SK-N-SH treated with all-trans-retinoic acid at 6 μM for 48 hours (cell line): ENCODE data around the gene RO60.

ENCODE experiments used
- ATAC-seq: fragments of 200-7000 bp; cut with Tn5 transposase; 3 replicates; pipeline ENCODE4 v1.9.1; 2020; ENCODE audit warnings: mild to moderate bottlenecking, moderate library complexity
- ARNTL ChIP-seq: fragments of 450-650 bp; formaldehyde crosslinking; IDR thresholded peaks from 2 replicates; pipeline ENCODE4 v1.5.0; 2020; ENCODE audit warnings: low read depth, mild to moderate bottlenecking, moderate library complexity, borderline replicate concordance
- BACH2 ChIP-seq: fragments of 250-450 bp; sonication (Bioruptor Pico); IDR thresholded peaks from 2 replicates; pipeline ENCODE4 v1.9.0; 2021; ENCODE audit warnings: mild to moderate bottlenecking, borderline replicate concordance
- ESRRG ChIP-seq: fragments of 250-450 bp; sonication (Bioruptor Pico); IDR thresholded peaks from 2 replicates; pipeline ENCODE4 v1.6.1; 2021; ENCODE audit warnings: mild to moderate bottlenecking
- GLIS3 ChIP-seq: fragments of 250-450 bp; sonication (Bioruptor Pico); IDR thresholded peaks from 2 replicates; pipeline ENCODE4 v1.5.0; 2020; ENCODE audit warnings: mild to moderate bottlenecking, moderate library complexity
- ISL1 ChIP-seq: fragments of 250-450 bp; sonication (Bioruptor Pico); IDR thresholded peaks from 2 replicates; pipeline ENCODE4 v2.1.2; 2022; ENCODE audit warnings: mild to moderate bottlenecking, moderate library complexity
- OSR1 ChIP-seq: fragments of 250-450 bp; sonication (Bioruptor Pico); IDR thresholded peaks from 2 replicates; pipeline ENCODE4 v1.8.0; 2022; ENCODE audit warnings: moderate library complexity, mild to moderate bottlenecking, inconsistent platforms
- PPARA ChIP-seq: fragments of 250-450 bp; sonication (Bioruptor Pico); IDR thresholded peaks from 2 replicates; pipeline ENCODE4 v1.5.0; 2020; ENCODE audit warnings: mild to moderate bottlenecking, borderline replicate concordance
- SNAI2 ChIP-seq: fragments of 250-450 bp; sonication (Bioruptor Pico); IDR thresholded peaks from 2 replicates; pipeline ENCODE4 v1.5.0; 2020; ENCODE audit warnings: mild to moderate bottlenecking, moderate library complexity
- TCF4 ChIP-seq: fragments of 250-450 bp; sonication (Bioruptor Pico); IDR thresholded peaks from 2 replicates; pipeline ENCODE4 v1.8.0; 2021; ENCODE audit warnings: mild to moderate bottlenecking, moderate library complexity, borderline replicate concordance
- TOX ChIP-seq: fragments of 250-450 bp; sonication (Bioruptor Pico); IDR thresholded peaks from 2 replicates; pipeline ENCODE4 v1.8.0; 2021; ENCODE audit warnings: mild to moderate bottlenecking, moderate library complexity, borderline replicate concordance
- ZC3H10 ChIP-seq: fragments of 250-450 bp; sonication (Bioruptor Pico); IDR thresholded peaks from 2 replicates; pipeline ENCODE4 v1.5.1; 2021; ENCODE audit warnings: mild to moderate bottlenecking, moderate library complexity
- ZFP3 ChIP-seq: fragments of 250-450 bp; sonication (Bioruptor Pico); IDR thresholded peaks from 2 replicates; pipeline ENCODE4 v1.5.0; 2020; ENCODE audit warnings: mild to moderate bottlenecking, moderate library complexity
- ZFP30 ChIP-seq: fragments of 450-650 bp; formaldehyde crosslinking; IDR thresholded peaks from 2 replicates; pipeline ENCODE4 v1.5.0; 2022; ENCODE audit warnings: mild to moderate bottlenecking, moderate library complexity
- ZNF565 ChIP-seq: fragments of 450-650 bp; formaldehyde crosslinking; conservative IDR thresholded peaks from 2 replicates; pipeline ENCODE4 v1.5.0; 2020; ENCODE audit warnings: low read depth, mild to moderate bottlenecking, moderate library complexity
- ZNF70 ChIP-seq: fragments of 450-650 bp; formaldehyde crosslinking; IDR thresholded peaks from 2 replicates; pipeline ENCODE4 v1.5.0; 2020; ENCODE audit warnings: mild to moderate bottlenecking, moderate library complexity
- ZNF8 ChIP-seq: fragments of 450-650 bp; formaldehyde crosslinking; IDR thresholded peaks from 2 replicates; pipeline ENCODE4 v1.5.0; 2020; ENCODE audit warnings: mild to moderate bottlenecking, moderate library complexity
- TF ChIP-seq, protein P1 (sequence below): fragments of 250-450 bp; sonication (Bioruptor Pico); IDR thresholded peaks from 2 replicates; pipeline ENCODE4 v1.5.1; 2021; ENCODE audit warnings: mild to moderate bottlenecking, moderate library complexity
- TF ChIP-seq, protein P2 (sequence below): fragments of 250-450 bp; sonication (Bioruptor Pico); IDR thresholded peaks from 2 replicates; pipeline ENCODE4 v1.8.0; 2020; ENCODE audit warnings: mild to moderate bottlenecking, moderate library complexity, borderline replicate concordance
- TF ChIP-seq, protein P3 (sequence below): fragments of 250-450 bp; sonication (Bioruptor Pico); IDR thresholded peaks from 2 replicates; pipeline ENCODE4 v1.5.0; 2020; ENCODE audit warnings: mild to moderate bottlenecking, moderate library complexity

Gene RO60

GRCh38 chr1:193085263-193085662 is 25.9 kb downstream of the RO60 start:
- no peak for ATAC-seq

DNA sequence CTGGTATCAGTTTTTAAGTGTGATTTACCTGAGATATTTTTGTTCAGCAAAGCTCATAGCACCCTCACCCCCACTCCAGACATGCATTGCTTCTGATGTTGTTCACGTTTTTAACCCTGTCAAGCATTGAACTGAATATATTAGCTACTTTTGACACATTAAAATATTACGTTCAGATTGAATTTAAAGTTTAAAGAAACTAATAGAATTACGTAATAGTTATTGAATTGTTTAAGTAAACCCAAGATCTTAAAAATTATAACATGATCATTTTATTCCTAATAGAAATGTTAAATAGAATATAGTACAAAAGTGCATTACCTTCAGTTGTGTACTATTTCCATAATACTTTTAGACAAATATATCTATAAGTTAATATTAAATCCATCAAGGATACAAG is 26.9 kb downstream of the RO60 start:
- no peak for TF ChIP-seq PPARA
- TF ChIP-seq ZFP30 (CRISPR knock-in tag): no peak
- no peak for TF ChIP-seq SNAI2 (CRISPR knock-in tag)
- TF ChIP-seq, protein P1, sequence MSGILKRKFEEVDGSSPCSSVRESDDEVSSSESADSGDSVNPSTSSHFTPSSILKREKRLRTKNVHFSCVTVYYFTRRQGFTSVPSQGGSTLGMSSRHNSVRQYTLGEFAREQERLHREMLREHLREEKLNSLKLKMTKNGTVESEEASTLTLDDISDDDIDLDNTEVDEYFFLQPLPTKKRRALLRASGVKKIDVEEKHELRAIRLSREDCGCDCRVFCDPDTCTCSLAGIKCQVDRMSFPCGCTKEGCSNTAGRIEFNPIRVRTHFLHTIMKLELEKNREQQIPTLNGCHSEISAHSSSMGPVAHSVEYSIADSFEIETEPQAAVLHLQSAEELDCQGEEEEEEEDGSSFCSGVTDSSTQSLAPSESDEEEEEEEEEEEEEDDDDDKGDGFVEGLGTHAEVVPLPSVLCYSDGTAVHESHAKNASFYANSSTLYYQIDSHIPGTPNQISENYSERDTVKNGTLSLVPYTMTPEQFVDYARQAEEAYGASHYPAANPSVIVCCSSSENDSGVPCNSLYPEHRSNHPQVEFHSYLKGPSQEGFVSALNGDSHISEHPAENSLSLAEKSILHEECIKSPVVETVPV (CRISPR knock-in tag): no peak
- TF ChIP-seq ZNF565 (CRISPR knock-in tag): no peak
- no peak for TF ChIP-seq TOX (CRISPR knock-in tag)
- no peak for TF ChIP-seq BACH2 (CRISPR knock-in tag)
- TF ChIP-seq, protein P2, sequence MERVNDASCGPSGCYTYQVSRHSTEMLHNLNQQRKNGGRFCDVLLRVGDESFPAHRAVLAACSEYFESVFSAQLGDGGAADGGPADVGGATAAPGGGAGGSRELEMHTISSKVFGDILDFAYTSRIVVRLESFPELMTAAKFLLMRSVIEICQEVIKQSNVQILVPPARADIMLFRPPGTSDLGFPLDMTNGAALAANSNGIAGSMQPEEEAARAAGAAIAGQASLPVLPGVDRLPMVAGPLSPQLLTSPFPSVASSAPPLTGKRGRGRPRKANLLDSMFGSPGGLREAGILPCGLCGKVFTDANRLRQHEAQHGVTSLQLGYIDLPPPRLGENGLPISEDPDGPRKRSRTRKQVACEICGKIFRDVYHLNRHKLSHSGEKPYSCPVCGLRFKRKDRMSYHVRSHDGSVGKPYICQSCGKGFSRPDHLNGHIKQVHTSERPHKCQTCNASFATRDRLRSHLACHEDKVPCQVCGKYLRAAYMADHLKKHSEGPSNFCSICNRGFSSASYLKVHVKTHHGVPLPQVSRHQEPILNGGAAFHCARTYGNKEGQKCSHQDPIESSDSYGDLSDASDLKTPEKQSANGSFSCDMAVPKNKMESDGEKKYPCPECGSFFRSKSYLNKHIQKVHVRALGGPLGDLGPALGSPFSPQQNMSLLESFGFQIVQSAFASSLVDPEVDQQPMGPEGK (CRISPR knock-in tag): no peak
- TF ChIP-seq, protein P3, sequence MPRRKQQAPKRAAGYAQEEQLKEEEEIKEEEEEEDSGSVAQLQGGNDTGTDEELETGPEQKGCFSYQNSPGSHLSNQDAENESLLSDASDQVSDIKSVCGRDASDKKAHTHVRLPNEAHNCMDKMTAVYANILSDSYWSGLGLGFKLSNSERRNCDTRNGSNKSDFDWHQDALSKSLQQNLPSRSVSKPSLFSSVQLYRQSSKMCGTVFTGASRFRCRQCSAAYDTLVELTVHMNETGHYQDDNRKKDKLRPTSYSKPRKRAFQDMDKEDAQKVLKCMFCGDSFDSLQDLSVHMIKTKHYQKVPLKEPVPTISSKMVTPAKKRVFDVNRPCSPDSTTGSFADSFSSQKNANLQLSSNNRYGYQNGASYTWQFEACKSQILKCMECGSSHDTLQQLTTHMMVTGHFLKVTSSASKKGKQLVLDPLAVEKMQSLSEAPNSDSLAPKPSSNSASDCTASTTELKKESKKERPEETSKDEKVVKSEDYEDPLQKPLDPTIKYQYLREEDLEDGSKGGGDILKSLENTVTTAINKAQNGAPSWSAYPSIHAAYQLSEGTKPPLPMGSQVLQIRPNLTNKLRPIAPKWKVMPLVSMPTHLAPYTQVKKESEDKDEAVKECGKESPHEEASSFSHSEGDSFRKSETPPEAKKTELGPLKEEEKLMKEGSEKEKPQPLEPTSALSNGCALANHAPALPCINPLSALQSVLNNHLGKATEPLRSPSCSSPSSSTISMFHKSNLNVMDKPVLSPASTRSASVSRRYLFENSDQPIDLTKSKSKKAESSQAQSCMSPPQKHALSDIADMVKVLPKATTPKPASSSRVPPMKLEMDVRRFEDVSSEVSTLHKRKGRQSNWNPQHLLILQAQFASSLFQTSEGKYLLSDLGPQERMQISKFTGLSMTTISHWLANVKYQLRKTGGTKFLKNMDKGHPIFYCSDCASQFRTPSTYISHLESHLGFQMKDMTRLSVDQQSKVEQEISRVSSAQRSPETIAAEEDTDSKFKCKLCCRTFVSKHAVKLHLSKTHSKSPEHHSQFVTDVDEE (CRISPR knock-in tag): no peak
- no peak for TF ChIP-seq ZNF8
- no peak for TF ChIP-seq ESRRG (CRISPR knock-in tag)
- no peak for TF ChIP-seq ZC3H10
- TF ChIP-seq ZNF70 (CRISPR knock-in tag): no peak
- TF ChIP-seq ZFP3 (CRISPR knock-in tag): no peak
- no peak for TF ChIP-seq OSR1 (CRISPR knock-in tag)
- no peak for TF ChIP-seq GLIS3 (CRISPR knock-in tag)
- no peak for TF ChIP-seq ISL1
- no peak for TF ChIP-seq TCF4 (CRISPR knock-in tag)
- no peak for ATAC-seq

More at GRCh38 chr1:193085263-193085662, 25.9 kb downstream of the RO60 start:
- no peak for TF ChIP-seq GLIS3 (CRISPR knock-in tag)
- TF ChIP-seq ZNF70 (CRISPR knock-in tag): no peak
- TF ChIP-seq ZFP30 (CRISPR knock-in tag): no peak
- no peak for TF ChIP-seq ESRRG (CRISPR knock-in tag)
- TF ChIP-seq ZNF565 (CRISPR knock-in tag): no peak
- no peak for TF ChIP-seq TOX (CRISPR knock-in tag)
- TF ChIP-seq, protein P2 (CRISPR knock-in tag): no peak
- TF ChIP-seq BACH2 (CRISPR knock-in tag): no peak
- TF ChIP-seq ZC3H10: no peak
- no peak for TF ChIP-seq OSR1 (CRISPR knock-in tag)

GRCh38 chr1:193087893-193088292 is 28.5 kb downstream of the RO60 start:
- TF ChIP-seq TOX (CRISPR knock-in tag) (no peak), ARNTL (CRISPR knock-in tag) (no peak), OSR1 (CRISPR knock-in tag) (no peak), ZNF8 (no peak), PPARA (no peak), SNAI2 (CRISPR knock-in tag) (no peak)
- TF ChIP-seq, protein P2 (CRISPR knock-in tag): no peak
- TF ChIP-seq, protein P3 (CRISPR knock-in tag): no peak
- TF ChIP-seq, all 23 proteins: peak for 0
- ATAC-seq: no peak; the same call in 2 of the 3 replicates
